Measurements from ENCODE around the gene NTRK1. TPM values are rescaled to one million over a fixed set of nuclear protein-coding genes. Genes with fewer than 3 reads are reported as not detected.

NTRK1 gene
- total and polyA plus RNA-seq, 4 donors, result 0.13 to 0.17 (median 0.14) TPM

- Histone ChIP-seq H3K9ac (ENCODE audit: low read depth in 1 of 2, low read length in 2 of 2) (no peak overlapping the region), H3K4me3 (ENCODE audit: low read depth in 1 of 3, low read length in 3 of 3) (no peak overlapping the region), H3K9me3 (ENCODE audit: control insufficient read depth in 4 of 4, low read length in 3 of 4) (no peaks in the 10 kb centered on the region), H3K4me1 (ENCODE audit: control insufficient read depth in 4 of 4, insufficient read depth in 4 of 4, low read length in 3 of 4) (peaks cover 0 to 5% (median 4%) of the 10 kb centered on the region in 4 donors), H3K36me3 (ENCODE audit: control insufficient read depth in 4 of 4, insufficient read depth in 3 of 4, low read depth in 1 of 4, low read length in 3 of 4) (no peaks in the 10 kb centered on the region), H3K27me3 (ENCODE audit: control insufficient read depth in 4 of 4, insufficient read depth in 4 of 4, low read length in 3 of 4) (peaks cover 0 to 2% (median 0%) of the 10 kb centered on the region in 4 donors), H3K27ac (ENCODE audit: low read depth in 1 of 2, low read length in 2 of 2) (no peak overlapping the region)
- TF ChIP-seq RAD21 (IDR thresholded peaks at IDR 0.05), result no peak
- TF ChIP-seq ZBTB33 (IDR thresholded peaks at IDR 0.05), result no peak
- TF ChIP-seq TAF1 (conservative IDR thresholded peaks at IDR 0.05), result no peak
- no peak for TF ChIP-seq GABPA (IDR thresholded peaks at IDR 0.05 in 1 of 2, conservative IDR thresholded peaks at IDR 0.05 in 1 of 2)
- no peak for TF ChIP-seq FOXA1 (IDR thresholded peaks at IDR 0.05)
- no peak for TF ChIP-seq RXRA (IDR thresholded peaks at IDR 0.05)
- TF ChIP-seq CTCF (IDR thresholded peaks at IDR 0.05; ENCODE audit: low read depth, low read length, missing input control), result no peak
- no peak for TF ChIP-seq EGR1 (IDR thresholded peaks at IDR 0.05; ENCODE audit: low read depth in 2 of 2)
- no peak for TF ChIP-seq YY1 (IDR thresholded peaks at IDR 0.05)
- no peak for TF ChIP-seq NR2F2 (IDR thresholded peaks at IDR 0.05)
- no peak for TF ChIP-seq HNF4A (conservative IDR thresholded peaks at IDR 0.05)
- no peak for TF ChIP-seq FOXA2 (IDR thresholded peaks at IDR 0.05)
- TF ChIP-seq MAX (IDR thresholded peaks at IDR 0.05), result no peak
- no peak for TF ChIP-seq SP1 (IDR thresholded peaks at IDR 0.05)
- TF ChIP-seq REST (IDR thresholded peaks at IDR 0.05), result no peak
- TF ChIP-seq JUND (IDR thresholded peaks at IDR 0.05), result no peak
- TF ChIP-seq HNF4G (IDR thresholded peaks at IDR 0.05), result no peak
- no peak for TF ChIP-seq ATF3 (IDR thresholded peaks at IDR 0.05)
- WGBS, result 40% methylated on average over 3 of the region's 3 CpGs
- DNase-seq (ENCODE audit: low spot score), result no peak
Measured at GRCh38 chr1:156887317-156887716, 26.7 kb downstream of the NTRK1 start.

All from liver (tissue), 9 donors.